M059J (cell line): ENCODE data around the gene AIP. TPM values are rescaled to one million over a fixed set of nuclear protein-coding genes. Genes with fewer than 3 reads are reported as not detected.

Experiments
- DNase-seq: peaks from one replicate; pipeline ENCODE4 v3.0.0-alpha.2; 2012; ENCODE audit warnings: low read depth
- total RNA-seq: library from RNA; depleted of rRNA; stranded (reverse); fragments of >200 nt; shearing (Covaris generic); gene quantifications from 2 replicates; pipeline ENCODE4 v1.2.3, GENCODE V29; 2014; rRNA removed

The AIP gene
- total RNA-seq, 1 experiment from 2014 or later = 81.6 TPM

DNA sequence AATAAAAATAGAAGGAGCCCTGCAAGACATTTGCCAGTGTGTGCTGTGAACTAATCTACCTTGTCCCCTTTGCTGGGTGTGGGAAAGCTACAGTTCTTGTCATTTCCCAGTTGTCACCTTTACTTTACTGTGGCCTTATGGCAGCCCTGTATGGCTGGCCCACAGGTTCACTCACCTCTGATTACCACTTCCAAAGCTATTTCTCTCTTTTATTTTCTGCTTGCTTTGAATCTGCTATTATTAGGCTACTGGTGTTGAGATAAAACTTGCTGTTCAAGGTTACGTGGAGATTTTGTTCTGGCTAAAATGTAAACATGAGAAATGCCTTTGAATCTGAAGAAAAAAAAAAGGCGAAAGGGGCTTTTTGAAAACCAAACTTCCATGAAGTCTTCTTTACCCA, 50.1 kb downstream of the AIP start:
- DNase-seq = no peak

DNA sequence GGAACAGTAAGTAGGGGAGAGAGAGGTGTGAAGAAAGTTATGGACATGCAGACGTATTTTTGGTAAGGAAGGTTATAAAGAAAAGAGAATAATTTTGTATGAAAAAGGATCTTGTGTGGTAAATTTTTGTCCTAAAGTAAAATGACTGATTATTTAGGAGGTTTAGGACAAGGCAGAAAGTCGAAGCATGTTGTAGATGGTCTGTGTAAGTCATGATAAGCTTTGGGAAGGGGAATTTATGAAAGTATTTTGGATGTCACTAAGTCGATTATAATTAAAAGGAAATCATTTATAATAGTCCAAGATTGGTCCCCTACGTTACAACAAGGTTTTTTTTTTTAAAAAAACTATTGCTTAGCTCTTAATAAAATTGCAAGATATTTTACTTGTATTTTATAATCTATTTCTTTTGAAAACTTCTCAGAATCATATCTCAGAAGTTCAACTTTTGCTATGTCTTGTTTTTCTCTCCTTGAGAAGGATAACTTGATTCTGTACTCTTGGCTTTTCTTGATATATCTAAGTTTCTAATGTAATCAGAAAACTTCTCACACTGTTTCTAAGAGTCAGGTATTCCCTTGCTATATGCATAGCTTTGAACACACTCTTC, 51.3 kb downstream of the AIP start:
- no peak for DNase-seq

DNA sequence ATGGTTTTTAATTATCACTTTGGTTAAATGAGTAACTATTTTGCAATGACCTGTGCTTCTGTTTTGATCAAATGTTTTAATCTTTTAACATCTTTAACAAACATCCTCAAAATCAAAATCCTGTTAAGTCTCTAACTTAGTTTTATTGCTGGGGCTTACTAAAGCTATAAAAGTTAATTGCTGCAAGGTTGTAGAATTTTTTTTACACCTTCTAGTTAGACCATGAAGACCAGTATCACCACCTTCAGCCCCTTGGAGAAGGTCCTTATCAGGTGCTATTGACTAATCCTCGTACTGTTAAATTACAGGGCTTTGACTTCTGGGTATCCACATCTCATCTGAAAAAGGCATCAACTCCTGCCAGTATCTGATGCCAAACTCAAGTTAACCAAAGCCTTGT, 52.7 kb downstream of the AIP start:
- no peak for DNase-seq

DNA sequence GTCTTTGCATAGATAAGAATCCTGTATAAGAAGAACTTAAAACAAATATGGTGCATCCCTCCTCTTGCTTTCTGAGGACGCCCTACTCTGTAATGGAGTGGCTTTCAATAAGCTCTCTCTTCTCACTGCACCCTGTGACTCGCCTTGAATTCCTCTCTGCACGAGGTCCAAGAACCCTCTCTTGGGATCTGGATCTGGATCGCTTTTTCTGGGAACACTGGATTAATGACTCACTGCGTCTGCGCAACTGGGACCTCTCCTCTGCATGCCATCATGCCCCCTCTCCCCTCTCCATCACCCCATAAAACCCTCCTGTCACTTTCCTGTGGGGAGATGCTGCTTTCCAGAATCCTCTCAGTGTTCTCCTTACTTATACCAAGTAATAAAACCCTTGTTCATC, 55.5 kb downstream of the AIP start:
- no peak for DNase-seq

DNA sequence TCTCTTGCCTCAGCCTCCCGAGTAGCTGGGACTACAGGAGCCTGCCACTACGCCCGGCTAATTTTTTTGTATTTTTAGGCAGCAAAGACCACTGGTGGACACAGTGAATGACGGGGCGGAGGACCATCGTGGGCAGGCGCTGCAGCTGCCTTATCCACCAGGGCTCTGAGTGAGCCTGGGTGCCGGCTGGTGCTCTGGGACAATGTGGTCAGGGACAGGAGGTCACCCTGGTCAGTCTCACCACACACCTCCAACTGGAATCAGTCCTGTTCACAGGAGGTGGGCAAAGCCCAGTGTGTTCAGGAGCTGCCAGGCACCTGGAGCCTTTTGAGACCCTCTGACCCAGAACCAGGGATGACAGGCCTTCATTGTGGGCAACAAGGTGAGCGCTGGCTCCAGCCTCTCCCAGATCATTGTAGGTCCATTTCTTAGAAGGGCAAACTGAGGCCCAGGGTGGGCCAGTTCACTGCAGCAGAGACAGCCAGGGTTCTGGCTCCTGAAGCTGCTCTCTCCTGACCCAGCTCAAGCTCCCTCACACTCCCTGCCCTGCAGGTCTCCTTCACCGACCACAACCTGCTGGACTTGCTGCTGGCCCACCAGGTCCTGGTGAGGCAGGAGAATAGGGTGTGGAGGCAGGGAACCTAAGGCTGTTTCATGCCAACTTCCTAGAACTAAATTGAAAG, 56.1 kb downstream of the AIP start:
- no peak for DNase-seq

DNA sequence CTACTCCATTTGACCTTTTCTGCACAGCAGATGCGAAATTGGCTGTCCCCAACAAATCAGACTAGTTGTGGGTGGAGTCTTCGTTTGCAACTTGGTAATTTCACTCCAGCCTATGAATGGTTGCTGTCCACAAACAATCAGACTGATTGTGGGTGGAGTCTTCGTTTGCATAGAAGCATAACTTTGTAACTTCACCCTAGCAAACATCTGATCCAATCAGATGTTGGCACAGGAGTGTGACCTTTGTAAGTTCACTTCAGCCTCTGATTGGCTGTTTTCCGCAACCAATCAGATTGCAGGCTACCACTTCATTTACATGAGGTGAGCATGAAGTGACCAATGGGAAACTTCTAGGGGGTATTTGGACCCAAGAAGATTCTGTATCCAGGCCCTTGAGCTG, 56.7 kb downstream of the AIP start:
- no peak for DNase-seq

Other genes starting within 250 kb of the AIP start
- 21.8 and 39.3 TPM in 2 replicates for gene GRK2, start 216.6 kb upstream of the AIP start, total RNA-seq
- 9.8 and 14.9 TPM in 2 replicates for gene ANKRD13D, start 193.7 kb upstream of the AIP start, total RNA-seq
- gene SSH3, start 179.5 kb upstream of the AIP start, total RNA-seq = 17.5 and 18.4 TPM in 2 replicates
- 127 and 137 TPM in 2 replicates for gene POLD4, start 129.5 kb upstream of the AIP start, total RNA-seq
- gene CLCF1, start 109.4 kb upstream of the AIP start, total RNA-seq = 16.2 and 22.6 TPM in 2 replicates
- gene RAD9A, start 91.0 kb upstream of the AIP start, total RNA-seq = 7.3 and 13.3 TPM in 2 replicates
- gene PPP1CA, start 81.2 kb upstream of the AIP start, total RNA-seq = 223 and 247 TPM in 2 replicates
- not detected in 2 replicates for gene TBC1D10C, start 78.9 kb upstream of the AIP start, total RNA-seq
- gene CARNS1, start 67.3 kb upstream of the AIP start, total RNA-seq = 0.22 TPM in 1 of 2 replicates, not detected in the other
- 36.6 and 37.1 TPM in 2 replicates for gene RPS6KB2, start 54.5 kb upstream of the AIP start, total RNA-seq
- 0.20 and 0.47 TPM in 2 replicates for gene PTPRCAP, start 45.3 kb upstream of the AIP start, total RNA-seq
- gene CORO1B, start 39.5 kb upstream of the AIP start, total RNA-seq = 79.7 and 137 TPM in 2 replicates
- gene GPR152, start 30.3 kb upstream of the AIP start, total RNA-seq = not detected in 2 replicates
- 6.9 and 9.0 TPM in 2 replicates for gene CABP4, start 27.7 kb upstream of the AIP start, total RNA-seq
- 13.5 and 16.1 TPM in 2 replicates for gene TMEM134, start 13.8 kb upstream of the AIP start, total RNA-seq
- gene PITPNM1, start 22.3 kb downstream of the AIP start, total RNA-seq = 18.7 and 36.7 TPM in 2 replicates
- gene CDK2AP2, start 25.1 kb downstream of the AIP start, total RNA-seq = 63.8 and 71.7 TPM in 2 replicates
- not detected in 2 replicates for gene CABP2, start 40.4 kb downstream of the AIP start, total RNA-seq
- 436 and 441 TPM in 2 replicates for gene GSTP1, start 100.8 kb downstream of the AIP start, total RNA-seq
- 118 and 153 TPM in 2 replicates for gene NDUFV1, start 123.9 kb downstream of the AIP start, total RNA-seq
- 2.6 and 5.7 TPM in 2 replicates for gene NUDT8, start 146.9 kb downstream of the AIP start, total RNA-seq
- not detected in 2 replicates for gene TBX10, start 156.7 kb downstream of the AIP start, total RNA-seq
- 0.91 TPM in 2 replicates for gene ACY3, start 167.7 kb downstream of the AIP start, total RNA-seq
- not detected in 2 replicates for gene ALDH3B2, start 191.6 kb downstream of the AIP start, total RNA-seq